ENCODE results near the gene CDKAL1. TPM values are rescaled to one million over a fixed set of nuclear protein-coding genes. Genes with fewer than 3 reads are reported as not detected.

CDKAL1 gene
- total RNA-seq, 1 experiment from 2014 or later: 16.1 TPM

DNA sequence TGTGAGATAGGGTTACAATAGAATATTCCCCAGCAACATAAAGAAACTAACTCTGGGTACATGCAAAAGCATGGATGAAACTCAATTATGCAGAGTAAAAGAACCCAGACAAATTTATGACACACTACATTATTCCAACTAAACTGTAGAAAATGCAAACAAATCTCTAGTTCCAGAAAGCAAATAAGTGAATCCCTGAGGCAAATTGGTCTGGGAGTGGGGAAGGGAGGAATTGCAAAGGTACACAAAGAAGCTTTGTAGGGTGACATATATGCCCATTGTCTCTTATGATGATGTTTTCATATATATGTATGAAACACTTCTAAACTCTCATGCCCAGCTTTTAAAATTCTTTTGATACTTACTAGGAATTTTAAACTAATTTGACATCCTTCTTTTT is 266.0 kb downstream of the CDKAL1 start:
- Histone ChIP-seq H3K4me2 (no peak overlapping the region), H3K79me2 (ENCODE audit: low read depth) (no peaks in the 10 kb centered on the region), H3F3A (ENCODE audit: insufficient read depth, low read depth) (no peaks in the 10 kb centered on the region), H3K4me1 (replicated peaks; ENCODE audit: insufficient read depth) (no peaks in the 10 kb centered on the region), H3K27ac (no peak overlapping the region), H3K27me3 (ENCODE audit: insufficient read depth, low read depth) (no peaks in the 10 kb centered on the region), H2AFZ (no peak overlapping the region), H3K4me3 (no peak overlapping the region), H3K36me3 (ENCODE audit: low read depth) (no peaks in the 10 kb centered on the region), H4K20me1 (ENCODE audit: insufficient read depth) (no peaks in the 10 kb centered on the region), H3K9me2 (ENCODE audit: insufficient read depth) (no peaks in the 10 kb centered on the region), H3K9me3 (ENCODE audit: insufficient read depth, low read depth) (no peaks in the 10 kb centered on the region)
- TF ChIP-seq, protein P1, sequence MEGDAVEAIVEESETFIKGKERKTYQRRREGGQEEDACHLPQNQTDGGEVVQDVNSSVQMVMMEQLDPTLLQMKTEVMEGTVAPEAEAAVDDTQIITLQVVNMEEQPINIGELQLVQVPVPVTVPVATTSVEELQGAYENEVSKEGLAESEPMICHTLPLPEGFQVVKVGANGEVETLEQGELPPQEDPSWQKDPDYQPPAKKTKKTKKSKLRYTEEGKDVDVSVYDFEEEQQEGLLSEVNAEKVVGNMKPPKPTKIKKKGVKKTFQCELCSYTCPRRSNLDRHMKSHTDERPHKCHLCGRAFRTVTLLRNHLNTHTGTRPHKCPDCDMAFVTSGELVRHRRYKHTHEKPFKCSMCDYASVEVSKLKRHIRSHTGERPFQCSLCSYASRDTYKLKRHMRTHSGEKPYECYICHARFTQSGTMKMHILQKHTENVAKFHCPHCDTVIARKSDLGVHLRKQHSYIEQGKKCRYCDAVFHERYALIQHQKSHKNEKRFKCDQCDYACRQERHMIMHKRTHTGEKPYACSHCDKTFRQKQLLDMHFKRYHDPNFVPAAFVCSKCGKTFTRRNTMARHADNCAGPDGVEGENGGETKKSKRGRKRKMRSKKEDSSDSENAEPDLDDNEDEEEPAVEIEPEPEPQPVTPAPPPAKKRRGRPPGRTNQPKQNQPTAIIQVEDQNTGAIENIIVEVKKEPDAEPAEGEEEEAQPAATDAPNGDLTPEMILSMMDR (conservative IDR thresholded peaks at IDR 0.05): no peak
- no peak for TF ChIP-seq EZH2 (IDR thresholded peaks at IDR 0.05; ENCODE audit: low read depth)
- POLR2A ChIA-PET (ENCODE audit: unreplicated experiment): interaction anchor here (0.7 kb wide), 1 partner anchor 838 kb away, joined by 3 read pairs; no protein-coding TSS in a partner anchor
- no TSS peak for BruUV-seq (replicated peaks)
- DNase-seq: no peak
- CTCF ChIA-PET: no interaction called here
- intact Hi-C loops (cut with micrococcal nuclease; ENCODE audit: unreplicated experiment): no loop called here

DNA sequence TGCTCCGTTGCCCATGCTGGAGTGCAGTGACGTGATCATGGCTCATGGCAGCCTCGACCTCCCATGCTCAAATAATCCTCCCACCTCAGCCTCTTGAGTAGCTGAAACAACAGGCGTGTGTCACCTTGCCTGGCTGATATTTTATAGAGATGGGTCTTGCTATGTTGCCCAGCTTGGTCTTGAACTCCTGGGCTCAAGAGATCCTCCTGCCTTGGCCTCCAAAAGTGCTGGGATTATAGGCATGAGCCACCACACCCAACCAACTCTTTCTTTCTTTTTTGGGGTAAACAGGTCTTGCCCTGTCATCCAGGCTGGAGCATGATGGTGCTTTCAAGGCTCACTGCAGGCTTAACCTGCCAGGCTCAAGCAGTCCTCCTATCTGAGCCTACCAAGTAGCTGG is 266.4 kb downstream of the CDKAL1 start:
- H3K36me3 ChIP-seq (ENCODE audit: low read depth): no peaks in the 10 kb centered on the region
- no peak overlapping the region for H3K4me2 ChIP-seq
- H3K27ac ChIP-seq: no peak overlapping the region
- no peaks in the 10 kb centered on the region for H3F3A ChIP-seq (ENCODE audit: insufficient read depth, low read depth)
- CTCF ChIA-PET: no interaction called here
- H3K4me3 ChIP-seq: no peak overlapping the region
- DNase-seq: no peak
- intact Hi-C loops (cut with micrococcal nuclease; ENCODE audit: unreplicated experiment): no loop called here
- H4K20me1 ChIP-seq (ENCODE audit: insufficient read depth): no peaks in the 10 kb centered on the region
- H3K27me3 ChIP-seq (ENCODE audit: insufficient read depth, low read depth): no peaks in the 10 kb centered on the region
- TF ChIP-seq, protein P1 (conservative IDR thresholded peaks at IDR 0.05): no peak
- TF ChIP-seq EZH2 (IDR thresholded peaks at IDR 0.05; ENCODE audit: low read depth): no peak
- no peaks in the 10 kb centered on the region for H3K9me3 ChIP-seq (ENCODE audit: insufficient read depth, low read depth)
- no peaks in the 10 kb centered on the region for H3K79me2 ChIP-seq (ENCODE audit: low read depth)
- POLR2A ChIA-PET (ENCODE audit: unreplicated experiment): interaction anchor here (0.7 kb wide), 1 partner anchor 838 kb away, joined by 3 read pairs; no protein-coding TSS in a partner anchor
- no TSS peak for BruUV-seq (replicated peaks)
- H3K9me2 ChIP-seq (ENCODE audit: insufficient read depth): no peaks in the 10 kb centered on the region
- no peaks in the 10 kb centered on the region for H3K4me1 ChIP-seq (replicated peaks; ENCODE audit: insufficient read depth)
- no peak overlapping the region for H2AFZ ChIP-seq

DNA sequence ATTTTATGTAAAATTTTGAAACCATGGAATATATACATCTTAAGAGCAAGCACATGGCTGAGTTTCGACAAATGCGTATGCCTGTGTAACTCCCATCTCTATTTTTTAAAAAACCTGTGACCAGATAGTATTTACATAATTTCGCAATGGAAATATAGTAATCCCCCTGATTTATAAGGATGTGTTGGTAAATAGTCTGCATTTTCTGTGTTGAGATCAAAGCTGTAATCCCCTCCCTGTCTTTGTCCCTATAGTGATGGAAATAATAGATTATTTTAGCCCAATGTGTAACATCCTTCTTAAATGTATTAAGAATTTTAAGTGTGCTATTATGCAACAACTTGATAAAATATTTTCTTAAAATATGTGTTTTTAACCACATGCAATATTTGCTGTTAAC is 267.3 kb downstream of the CDKAL1 start:
- intact Hi-C loops (cut with micrococcal nuclease; ENCODE audit: unreplicated experiment): no loop called here

More for the DNA sequence above, 267.3 kb downstream of the CDKAL1 start:
- Histone ChIP-seq H3K9me3 (ENCODE audit: insufficient read depth, low read depth) (peaks cover 4% of the 10 kb centered on the region; the same call in 1 of the 2 replicates), H3K27me3 (ENCODE audit: insufficient read depth, low read depth) (no peaks in the 10 kb centered on the region), H3K36me3 (ENCODE audit: low read depth) (no peaks in the 10 kb centered on the region), H3K4me3 (no peak overlapping the region), H3K27ac (no peak overlapping the region), H4K20me1 (ENCODE audit: insufficient read depth) (no peaks in the 10 kb centered on the region), H3K9me2 (ENCODE audit: insufficient read depth) (no peaks in the 10 kb centered on the region), H3K79me2 (ENCODE audit: low read depth) (no peaks in the 10 kb centered on the region), H2AFZ (no peak overlapping the region), H3K4me1 (replicated peaks; ENCODE audit: insufficient read depth) (no peaks in the 10 kb centered on the region), H3F3A (ENCODE audit: insufficient read depth, low read depth) (no peaks in the 10 kb centered on the region), H3K4me2 (no peak overlapping the region)
- no TSS peak for BruUV-seq (replicated peaks)
- TF ChIP-seq, protein P1 (conservative IDR thresholded peaks at IDR 0.05): no peak
- TF ChIP-seq EZH2 (IDR thresholded peaks at IDR 0.05; ENCODE audit: low read depth): no peak
- DNase-seq: no peak
- ChIA-PET CTCF (no interaction called here), POLR2A (ENCODE audit: unreplicated experiment) (no interaction called here)
